SIG-M5 treated with dmso at 0.1 percent for 504 hours (cell line): Measurements from ENCODE around the gene SARS1.

Experiments used
- DNase-seq: peaks from one replicate; lab custom pipeline; 2025; ENCODE audit not compliant: unreplicated experiment; lab: John Stamatoyannopoulos, UW

The SARS1 gene

DNA sequence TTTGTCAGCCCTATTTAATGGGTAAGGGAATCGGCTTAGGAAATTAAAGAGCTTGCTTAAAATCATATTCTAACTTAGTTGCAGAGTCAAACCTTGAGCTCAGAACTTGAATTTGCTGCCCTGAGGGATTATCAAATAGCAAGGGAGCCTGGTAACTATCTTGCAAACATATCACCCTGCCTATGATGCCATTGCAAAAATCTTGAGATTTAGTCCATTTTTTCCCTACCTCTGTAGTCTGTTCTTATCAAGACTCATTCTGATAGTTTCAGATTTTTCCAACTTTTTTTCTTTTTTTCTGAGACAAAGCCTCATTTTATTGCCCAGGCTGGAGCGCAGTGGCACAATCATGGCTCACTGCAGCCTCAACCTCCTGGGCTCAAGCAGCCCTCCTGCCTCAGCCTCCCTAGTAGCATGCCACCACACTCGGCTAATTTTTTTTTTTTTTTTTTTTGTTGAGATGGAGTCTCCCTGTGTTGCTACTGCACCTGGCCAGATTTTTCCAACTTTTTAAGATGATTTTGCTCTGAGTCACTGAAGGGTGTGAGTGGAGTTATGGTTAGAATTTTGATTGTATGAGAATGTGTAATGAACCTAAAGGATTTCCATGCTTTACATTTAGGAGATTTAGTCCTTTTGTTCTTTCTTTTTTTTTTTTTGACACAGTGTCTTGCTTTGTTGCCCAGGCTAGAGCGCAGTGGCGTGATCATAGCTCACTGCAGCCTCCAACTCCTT is 12.2 kb downstream of the SARS1 start:
- no peak for DNase-seq

DNA sequence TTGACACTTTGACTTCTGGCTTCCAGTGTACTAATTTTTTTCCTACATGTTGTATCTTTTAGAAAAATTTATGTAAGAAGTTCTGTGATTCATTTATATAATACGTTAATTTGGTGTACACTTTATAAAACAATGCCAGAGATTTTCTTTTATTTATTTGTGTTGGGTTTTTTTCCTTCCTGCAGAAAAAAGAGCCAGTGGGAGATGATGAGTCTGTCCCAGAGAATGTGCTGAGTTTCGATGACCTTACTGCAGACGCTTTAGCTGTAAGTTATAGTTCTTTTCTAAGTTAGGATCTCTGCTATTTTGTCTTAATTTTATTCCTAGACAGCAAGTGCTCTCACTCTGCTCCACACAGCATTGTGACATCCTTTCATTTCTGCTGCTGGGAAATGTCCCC is 14.4 kb downstream of the SARS1 start:
- no peak for DNase-seq

DNA sequence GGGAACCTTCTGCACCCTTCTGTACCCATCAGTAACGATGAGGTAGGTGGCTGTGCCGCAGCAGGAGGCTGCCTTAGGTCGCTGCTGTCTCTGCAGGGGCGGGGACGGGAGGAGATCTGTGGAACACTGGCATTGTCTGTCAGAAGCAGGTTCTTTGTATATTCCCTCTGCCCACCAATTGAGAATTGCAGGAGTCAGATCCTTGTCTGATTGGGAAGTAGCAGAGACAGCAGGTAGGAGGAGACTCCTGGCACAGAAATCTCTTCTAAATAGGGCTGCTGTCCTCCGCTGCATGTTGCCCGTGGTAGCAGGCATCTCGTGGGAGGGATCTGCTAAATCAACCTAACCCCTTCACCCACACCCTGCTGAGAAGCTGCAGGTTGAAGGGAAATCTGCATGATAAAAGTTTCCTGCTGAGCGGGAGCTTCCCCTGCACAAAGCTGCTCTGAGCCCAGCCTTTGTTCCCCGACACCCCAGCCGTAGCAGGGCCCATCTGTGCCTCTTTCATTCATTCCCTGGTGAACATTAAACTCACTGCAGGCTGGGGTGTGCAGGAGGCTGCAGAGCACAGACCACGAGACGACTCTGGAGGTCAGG is 15.9 kb downstream of the SARS1 start:
- DNase-seq: no peak

DNA sequence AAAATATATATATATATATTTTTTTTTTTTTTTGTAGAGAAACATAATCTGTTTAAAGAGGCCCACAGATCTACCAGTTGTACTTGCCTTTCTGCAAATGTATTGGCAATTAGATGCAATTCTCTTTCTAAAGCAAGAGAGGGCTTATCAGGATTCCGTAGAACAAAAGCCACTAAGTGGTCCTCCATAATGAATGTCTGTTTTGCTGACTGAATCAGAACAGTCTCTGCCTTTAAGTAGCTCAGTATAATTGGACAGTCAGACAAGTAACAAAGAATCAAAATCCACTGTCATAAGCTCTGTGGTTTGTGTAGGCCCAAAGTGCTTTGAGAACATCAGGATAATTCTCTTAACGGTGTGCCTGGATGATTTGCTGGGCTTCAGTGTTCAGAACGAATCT is 17.3 kb downstream of the SARS1 start:
- DNase-seq: no peak

DNA sequence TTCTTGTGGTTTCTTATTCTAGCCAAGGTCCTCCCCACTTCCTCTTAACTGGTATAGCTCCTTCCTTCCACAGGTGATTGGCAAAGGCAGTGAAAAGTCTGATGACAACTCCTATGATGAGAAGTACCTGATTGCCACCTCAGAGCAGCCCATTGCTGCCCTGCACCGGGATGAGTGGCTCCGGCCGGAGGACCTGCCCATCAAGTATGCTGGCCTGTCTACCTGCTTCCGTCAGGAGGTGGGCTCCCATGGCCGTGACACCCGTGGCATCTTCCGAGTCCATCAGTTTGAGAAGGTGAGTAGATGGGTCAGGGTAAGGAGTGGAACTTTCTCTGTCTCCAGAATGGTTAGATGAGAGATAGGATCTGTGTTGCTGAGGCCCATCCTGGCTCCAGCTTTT is 21.4 kb downstream of the SARS1 start:
- DNase-seq: no peak

DNA sequence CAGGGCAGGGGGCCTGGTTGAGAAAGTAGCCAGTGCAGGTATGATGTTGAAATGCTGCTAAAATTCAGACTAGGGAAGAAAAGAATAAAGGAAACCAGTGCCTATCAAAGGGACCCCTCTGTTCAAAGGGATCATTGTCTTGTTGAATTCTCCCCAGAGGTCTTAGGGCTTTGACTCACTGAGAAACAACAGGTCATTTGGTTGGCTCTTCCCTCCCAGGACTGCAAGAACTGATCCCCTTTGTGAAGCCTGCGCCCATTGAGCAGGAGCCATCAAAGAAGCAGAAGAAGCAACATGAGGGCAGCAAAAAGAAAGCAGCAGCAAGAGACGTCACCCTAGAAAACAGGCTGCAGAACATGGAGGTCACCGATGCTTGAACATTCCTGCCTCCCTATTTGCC is 23.8 kb downstream of the SARS1 start:
- DNase-seq: no peak

DNA sequence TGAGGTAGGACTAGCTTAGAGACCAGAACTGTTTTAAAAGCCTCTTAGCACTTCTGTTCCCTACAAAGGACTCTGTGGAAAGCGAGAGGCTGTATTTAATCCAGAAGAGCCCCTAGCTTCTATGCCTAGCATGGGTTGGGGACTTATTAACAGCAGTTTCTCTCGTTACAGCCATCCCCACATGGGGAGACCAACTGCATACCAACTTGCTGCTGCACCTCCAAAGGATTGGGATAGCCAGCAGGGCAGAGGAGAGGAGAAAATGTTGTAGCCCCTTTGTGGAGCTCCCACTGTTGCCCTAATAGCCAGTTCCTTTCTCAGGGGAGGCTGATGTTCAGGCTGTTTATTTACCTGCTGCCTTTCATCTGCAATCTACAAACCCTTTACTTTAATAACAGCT is 24.7 kb downstream of the SARS1 start:
- DNase-seq: no peak

DNA sequence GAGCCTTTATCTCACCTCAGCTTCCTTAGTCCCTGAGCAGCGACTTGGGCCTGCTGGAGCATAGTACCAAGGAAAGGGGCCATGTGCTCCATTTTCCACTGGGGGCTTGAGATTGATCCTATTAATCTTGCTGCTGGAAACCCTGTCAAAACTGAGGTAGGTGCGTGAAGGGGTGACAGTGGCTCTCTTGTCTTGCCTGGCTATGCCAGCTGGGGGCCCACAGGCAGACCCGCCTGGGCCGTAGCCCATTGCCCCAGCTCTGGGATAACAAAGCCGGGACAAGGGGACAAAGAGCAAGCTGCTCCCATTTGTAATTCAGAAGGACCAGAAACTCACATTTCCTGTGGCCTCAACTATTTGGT is 25.3 kb downstream of the SARS1 start:
- DNase-seq: no peak

DNA sequence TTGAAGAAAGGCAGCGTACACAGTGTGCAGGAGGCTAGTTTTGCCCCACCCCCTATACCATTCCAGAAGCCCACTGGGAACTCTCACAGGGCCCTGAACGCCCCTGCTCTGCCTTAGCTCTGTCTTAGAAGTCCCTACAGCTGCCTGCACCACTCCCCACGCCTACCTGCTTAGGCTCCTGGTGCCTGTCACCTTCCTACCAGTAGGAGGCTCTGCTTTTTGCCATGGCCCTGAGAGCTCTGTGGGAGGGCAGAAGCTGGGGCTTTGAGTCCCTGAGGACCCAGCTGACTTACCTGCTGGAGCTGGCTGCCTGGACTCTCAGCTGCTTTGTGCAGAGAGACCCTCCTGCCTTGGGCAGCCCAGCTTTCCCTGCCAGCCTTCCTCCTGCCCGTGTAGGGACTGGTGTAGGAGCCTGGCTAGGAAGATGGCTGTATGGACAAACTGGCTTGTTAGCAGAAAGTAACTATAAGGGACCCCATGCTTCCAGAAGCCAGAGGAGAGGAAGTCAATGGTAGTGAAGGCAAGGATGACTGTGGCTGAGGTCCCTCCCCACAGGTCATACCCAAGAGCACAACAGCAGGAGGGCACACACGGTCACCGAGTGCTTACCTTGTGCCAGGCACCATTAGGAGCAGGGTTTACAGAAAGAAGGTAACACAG is 25.8 kb downstream of the SARS1 start:
- DNase-seq: peak; percentile 49

DNA sequence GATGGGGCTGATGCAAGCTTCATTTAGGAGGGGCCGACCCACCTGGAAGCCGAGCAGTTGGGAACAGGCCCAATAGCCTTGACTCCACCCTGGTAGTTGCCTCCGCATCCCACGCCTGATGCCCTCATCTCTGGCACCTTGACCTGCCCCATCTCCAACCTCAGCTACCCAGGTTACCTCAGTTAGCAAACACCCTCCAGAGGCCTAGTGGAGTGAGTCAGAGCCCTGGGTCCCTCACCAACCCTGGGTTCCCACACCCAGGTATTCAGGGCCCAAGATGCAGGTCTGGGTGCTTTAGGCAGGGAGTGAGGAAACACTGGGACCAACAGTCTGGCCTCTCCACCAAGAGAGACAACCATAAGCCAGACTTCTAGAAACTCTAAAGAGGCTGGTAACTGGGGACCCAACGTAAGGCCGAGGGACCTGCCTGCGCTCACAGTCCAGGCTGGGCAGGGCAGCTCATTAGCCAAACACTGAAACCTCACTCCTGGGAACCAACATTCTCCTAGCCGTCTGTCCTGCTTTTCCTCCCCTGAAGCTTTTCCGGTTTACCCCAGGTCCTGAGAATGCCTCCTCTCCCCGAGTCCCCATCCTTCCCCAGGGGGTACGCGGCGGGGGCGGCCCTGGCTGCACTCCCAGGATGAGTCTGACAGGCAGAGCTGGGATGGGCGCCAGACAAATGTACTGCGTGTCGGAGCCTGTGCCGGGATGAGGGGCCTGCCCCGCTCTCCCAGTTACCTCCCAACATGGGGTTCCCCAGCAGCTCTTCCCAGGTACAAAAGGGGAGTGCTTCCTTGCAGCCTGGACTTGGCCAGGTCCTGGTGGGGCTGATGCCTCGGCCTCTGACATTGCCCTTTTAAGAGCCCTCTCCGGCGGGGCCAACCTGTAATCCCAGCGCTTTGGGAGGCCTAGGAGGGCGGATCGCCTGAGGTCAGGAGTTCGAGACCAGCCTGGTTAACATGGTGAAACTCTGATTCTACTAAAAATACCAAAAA is 26.7 kb downstream of the SARS1 start:
- peak; percentile 63 for DNase-seq

DNA sequence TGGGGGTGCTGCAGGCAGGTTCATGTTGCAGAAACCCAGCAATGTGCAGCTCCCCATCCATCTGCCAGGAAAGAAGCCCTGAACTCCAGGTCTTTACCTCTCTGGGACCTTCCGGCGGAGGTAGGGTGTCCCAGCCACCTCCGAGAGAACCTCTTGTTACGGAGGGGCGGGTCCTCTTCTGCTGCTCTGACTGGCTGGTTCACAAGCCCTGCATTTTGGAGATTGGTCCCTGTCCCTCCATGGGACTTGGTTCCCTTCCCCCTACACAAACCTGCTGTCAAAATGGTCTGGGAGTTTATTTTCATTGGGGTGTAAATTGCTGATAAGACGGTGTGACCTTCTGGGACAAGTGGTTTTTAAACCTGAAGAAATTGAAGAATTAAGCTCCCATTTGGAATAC is 27.6 kb downstream of the SARS1 start:
- DNase-seq: no peak

DNA sequence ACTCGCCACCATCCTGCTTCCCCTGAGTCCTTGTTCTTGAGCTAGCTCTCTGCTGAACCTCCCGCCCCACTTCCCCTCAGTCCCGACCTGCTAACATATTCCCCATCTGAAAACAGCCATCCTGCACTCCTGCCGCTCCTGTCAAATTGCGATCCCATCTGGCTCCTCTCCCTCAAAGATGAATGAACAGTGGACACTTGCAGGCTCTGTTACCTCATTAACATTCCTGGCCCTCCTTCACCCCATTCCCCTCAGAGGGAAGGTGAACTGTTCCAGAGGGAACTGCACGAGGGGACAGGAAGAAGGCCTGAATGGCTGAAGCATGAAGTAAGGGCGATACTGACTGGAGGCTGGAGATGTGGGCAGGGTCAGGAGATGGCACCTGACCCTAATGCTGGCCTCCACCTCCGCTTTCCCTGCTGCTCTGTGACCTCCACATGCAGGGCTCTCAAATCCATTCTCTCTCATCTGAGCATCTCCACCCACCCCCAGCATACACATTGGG is 28.2 kb downstream of the SARS1 start:
- no peak for DNase-seq

DNA sequence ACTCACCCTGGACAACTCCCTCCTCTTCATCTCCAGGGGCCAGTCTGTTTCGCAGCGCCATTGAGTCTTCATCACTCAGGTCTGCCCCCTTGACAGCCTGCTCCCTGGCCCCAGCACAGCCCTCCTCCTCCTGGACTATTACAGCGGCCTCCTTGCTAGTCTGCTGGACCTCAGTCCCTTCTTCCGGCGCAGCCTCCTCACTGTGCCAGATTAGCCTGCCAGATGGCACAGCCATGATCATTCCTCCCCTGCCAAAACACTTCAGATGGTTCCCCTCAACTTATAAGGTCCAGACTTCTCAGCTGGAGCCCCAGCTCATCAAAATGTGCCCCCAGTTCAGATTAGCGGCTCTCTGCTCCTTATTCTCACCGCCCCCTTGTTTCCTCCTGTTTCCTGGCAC is 28.7 kb downstream of the SARS1 start:
- DNase-seq: no peak

DNA sequence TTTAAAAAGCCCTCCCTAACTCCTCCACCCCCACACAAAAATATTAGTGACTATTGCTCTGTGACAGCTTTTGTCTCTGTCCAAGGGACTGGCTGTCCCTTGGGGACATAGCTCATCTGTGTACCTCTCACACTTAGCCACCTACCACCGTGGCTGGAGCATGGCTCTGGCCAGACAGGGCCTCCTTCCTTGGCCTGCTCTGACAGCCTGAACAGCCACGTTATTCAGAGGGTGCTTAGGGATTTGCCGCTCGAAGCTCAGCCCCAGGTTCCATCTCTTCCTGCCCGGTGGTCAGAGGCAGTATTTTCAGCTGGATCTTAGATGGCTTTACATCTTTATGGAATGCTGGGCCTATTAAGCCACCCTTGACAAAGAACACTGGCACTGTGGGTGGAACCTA is 29.5 kb downstream of the SARS1 start:
- no peak for DNase-seq

DNA sequence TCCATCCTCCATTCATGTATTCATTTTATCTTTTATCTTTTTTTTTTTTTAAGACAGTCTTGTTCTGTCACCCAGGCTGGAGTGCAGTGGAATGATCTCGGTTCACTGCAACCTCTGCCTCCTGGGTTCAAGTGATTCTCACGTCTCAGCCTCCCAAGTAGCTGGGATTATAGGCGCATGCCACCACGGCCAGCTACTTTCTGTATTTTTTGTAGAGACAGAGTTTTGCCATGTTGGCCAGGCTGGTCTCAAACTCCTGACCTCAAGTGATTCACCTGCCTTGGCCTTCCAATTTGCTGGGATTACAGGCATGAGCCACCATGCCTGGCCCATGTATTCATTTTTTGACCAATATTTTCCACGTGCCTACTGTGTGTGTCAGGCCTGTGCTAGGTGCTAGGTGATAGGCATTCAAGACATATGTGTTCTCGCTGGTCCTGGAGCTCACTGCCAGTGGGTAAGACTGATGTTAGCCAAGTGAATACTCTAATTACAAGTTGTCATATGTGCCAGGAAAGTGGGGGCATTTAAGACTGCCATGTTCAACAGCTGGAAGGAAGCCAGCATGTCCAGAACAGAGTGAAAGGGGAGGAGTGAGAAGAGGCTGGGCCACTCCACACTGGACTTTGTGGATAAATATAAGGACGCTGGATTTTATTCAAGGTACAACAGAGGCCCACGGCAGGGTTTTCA is 30.3 kb downstream of the SARS1 start:
- DNase-seq: no peak

DNA sequence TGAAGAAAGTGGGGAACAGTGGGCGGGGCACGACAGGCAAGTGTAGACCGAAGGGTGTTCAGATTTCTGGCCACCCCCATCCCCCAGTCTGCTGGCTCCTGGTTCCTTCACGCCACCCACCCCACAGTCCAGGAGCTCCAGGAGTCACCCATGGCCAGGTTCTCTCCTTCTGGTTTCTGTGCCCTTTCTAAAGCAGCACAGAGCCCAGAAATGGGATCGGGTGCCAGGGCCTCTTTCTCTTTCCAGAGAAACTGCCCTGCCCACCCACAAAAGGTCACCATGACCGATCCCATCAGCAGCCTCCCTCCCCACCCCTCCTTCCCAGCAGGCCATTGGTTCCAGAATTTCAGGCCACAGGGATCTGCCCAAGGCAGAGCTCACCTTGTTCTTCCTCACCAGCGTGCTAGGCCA is 32.4 kb downstream of the SARS1 start:
- DNase-seq: no peak

DNA sequence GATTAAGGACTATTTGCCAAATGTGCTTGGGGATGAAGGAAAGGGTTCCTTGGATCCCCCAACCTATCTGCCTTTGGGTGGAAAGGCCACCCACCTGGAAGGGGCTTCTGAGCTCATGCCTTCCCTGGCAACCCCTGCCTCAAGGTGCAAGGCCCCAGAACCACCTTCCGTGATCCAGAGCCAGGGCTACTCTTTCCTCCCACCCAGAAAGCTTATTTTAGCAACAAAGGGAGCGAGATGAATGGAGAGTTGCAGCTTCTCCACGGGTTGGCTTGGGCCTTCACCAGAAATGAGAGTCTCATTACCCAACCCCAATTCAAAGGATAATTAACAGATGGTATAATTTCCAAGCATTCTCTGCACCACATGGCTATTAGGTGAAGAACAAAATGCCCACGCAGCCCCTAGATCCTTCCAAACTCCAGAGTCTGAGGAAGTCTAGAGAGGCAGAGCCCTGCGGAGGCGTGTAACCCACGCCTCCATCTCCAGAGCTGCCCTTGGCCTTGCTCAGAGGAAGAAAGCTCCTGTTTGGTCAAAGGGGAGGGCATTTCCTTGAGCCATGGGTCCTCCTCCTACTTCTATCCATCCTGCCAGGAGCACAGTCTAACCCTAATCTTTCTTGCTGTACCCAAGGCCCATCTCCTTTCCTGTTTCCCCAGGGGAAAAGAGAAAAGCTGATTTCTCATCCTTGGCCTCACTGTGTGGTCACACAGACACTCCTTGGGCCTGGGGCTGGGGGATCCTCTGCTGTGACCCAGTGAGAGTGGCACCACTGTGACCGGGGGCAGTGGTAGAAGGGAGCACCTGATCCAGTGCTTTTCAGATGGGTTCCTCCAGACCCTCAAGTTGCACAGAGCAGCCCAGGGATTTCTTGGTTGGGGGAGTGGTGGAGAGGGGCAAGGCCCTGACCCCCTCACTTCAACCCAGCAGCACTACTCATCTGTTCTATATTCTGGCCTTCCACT is 34.0 kb downstream of the SARS1 start:
- no peak for DNase-seq

DNA sequence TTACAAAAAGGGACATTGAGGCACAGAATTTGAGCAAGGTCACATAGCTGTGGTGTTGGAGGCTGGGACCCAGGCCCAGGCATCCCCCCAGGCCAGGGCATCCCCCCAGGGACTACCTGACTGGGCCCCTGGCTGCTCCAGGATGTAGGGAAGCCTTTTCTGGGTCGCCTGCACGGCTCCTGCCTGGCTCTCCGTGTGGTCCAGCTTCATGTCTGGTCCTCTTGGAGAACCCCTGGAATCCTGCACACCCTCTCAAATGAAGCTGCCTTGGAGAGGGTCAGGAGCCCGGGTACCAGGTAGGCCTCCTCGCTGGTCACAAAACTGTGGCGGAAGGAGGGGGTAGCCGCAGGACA is 34.7 kb downstream of the SARS1 start:
- DNase-seq: no peak

DNA sequence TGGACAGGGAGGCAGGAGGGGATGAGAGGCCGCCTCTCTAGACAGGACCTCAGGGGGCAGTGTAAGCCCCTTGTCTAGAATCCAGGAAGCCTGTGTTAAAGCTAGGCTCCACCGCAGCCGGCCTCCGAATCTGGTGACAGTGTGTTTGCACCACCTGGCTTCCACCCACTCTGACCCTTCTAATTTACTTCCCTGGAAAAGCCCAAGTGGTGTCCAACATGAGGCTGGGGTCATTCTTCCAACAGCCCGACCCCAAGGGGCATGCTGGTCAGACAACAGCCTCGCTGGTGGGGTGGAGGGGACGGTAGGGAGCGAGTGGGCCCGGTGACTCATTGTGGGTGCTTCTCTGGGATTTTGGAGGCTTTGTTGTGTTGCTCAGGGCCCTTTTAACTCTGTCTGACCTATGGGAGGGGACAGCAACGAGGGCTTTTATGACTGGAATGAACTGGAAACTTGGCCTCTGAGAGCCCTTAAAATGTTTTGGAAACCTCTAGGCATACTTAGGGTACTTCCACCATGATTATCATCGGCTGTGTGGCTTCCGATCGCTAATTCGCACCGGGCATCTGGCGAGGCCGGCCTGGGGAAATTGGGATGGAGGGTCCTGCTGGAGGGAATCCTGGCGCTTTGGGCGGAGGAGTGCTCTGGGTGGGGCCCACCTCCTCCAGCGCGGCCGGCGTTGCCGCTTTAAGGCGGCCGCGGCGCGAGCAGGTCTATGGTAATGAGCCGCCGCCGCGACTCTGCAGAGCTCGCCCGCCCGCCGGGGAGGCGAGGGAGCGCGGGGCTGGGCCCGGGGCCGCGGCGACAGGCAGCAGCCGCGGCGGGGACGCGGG is 35.3 kb downstream of the SARS1 start, which contains the start of gene CELSR2:
CELSR2 (plus strand) TSS at position 743 of the 833 bp plus-strand sequence. CDS start 541 bp downstream, outside the sequence.
- peak; percentile 61 for DNase-seq
